Measurements from ENCODE around the gene CCDC30. TPM values are rescaled to one million over a fixed set of nuclear protein-coding genes. Genes with fewer than 3 reads are reported as not detected.

CCDC30 gene
- total RNA-seq, 6 experiments from 2014 or later = 0.18 to 1.2 (median 0.31) TPM

DNA sequence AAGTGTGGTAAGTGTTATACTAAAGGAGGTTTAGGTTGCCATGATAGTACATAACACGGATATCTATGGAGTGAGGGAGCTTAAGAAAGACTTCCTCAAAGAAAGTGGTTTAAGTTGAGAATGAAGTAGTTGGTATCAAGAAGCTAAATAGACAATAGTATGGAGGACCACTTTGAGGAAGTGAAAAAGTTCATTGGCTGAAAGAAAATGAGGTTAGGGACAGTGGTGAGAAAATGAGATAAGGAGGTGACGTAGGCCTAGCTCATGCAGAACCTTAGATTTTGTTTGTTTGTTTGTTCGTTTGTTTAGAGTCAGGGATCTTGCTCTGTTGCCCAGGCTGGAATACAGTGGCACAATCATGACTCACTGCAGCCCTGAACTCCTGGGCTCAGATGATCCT is 122.9 kb downstream of the CCDC30 start:
- H3K4me1 Mint-ChIP-seq (ENCODE audit: low read depth) = no peaks in the 10 kb centered on the region
- peaks cover 11% of the 10 kb centered on the region for H3K36me3 Mint-ChIP-seq (ENCODE audit: low read depth)
- H3K9me3 Mint-ChIP-seq = peaks cover 18% of the 10 kb centered on the region
- no peak overlapping the region for H3K4me3 Mint-ChIP-seq
- no peak for DNase-seq
- H3K27ac Mint-ChIP-seq = no peak overlapping the region
- no peak for TF ChIP-seq CTCF (IDR thresholded peaks at IDR 0.05)
- peaks cover 14% of the 10 kb centered on the region for H3K27me3 Mint-ChIP-seq (ENCODE audit: insufficient read depth)

GRCh38 chr1:42587753-42588152 is 124.7 kb downstream of the CCDC30 start:
- no peak for DNase-seq
- no peak overlapping the region for H3K4me3 Mint-ChIP-seq

GRCh38 chr1:42592811-42593210 is 129.7 kb downstream of the CCDC30 start:
- DNase-seq = no peak
- H3K4me3 Mint-ChIP-seq = no peak overlapping the region
- no peak overlapping the region for H3K27ac Mint-ChIP-seq
- peaks cover 30% of the 10 kb centered on the region for H3K27me3 Mint-ChIP-seq (ENCODE audit: insufficient read depth)
- H3K36me3 Mint-ChIP-seq (ENCODE audit: low read depth) = peaks cover 5% of the 10 kb centered on the region
- peaks cover 10% of the 10 kb centered on the region for H3K9me3 Mint-ChIP-seq
- TF ChIP-seq CTCF (IDR thresholded peaks at IDR 0.05) = no peak
- H3K4me1 Mint-ChIP-seq (ENCODE audit: low read depth) = no peaks in the 10 kb centered on the region

More at GRCh38 chr1:42587753-42588152, 124.7 kb downstream of the CCDC30 start:
- peaks cover 23% of the 10 kb centered on the region for H3K27me3 Mint-ChIP-seq (ENCODE audit: insufficient read depth)
- no peaks in the 10 kb centered on the region for H3K4me1 Mint-ChIP-seq (ENCODE audit: low read depth)
- TF ChIP-seq CTCF (IDR thresholded peaks at IDR 0.05) = no peak
- H3K27ac Mint-ChIP-seq = no peak overlapping the region
- peaks cover 11% of the 10 kb centered on the region for H3K36me3 Mint-ChIP-seq (ENCODE audit: low read depth)
- H3K9me3 Mint-ChIP-seq = peaks cover 18% of the 10 kb centered on the region

DNA sequence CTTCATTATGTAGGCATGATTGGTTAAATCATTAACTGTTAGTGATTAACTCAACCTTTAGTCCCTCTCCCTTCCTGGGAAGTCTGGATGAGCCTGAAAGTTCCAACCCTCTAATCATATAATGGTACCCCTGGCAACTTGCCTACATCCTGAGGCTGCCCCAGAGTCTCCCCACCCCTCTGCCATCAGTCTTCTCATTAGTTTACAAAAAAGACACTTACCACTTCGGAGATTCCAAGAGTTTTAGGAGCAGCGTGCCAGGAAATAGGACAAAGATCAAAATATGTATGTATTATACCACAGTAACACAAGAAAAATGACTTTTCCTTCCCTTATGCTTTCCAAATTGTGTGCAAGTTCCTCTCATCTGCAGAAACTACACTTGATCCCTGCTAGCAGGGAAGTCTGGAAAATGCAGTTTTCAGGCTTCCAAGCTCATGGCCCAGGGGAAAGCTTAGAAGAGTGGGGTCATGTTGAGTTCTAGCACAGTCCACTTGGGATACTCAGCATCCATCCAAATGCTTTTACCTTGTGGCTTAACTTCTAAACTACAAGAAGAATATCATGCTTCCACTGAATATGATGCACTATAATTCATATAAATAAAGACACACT is 130.5 kb downstream of the CCDC30 start:
- DNase-seq = no peak
- no peak overlapping the region for H3K27ac Mint-ChIP-seq
- H3K27me3 Mint-ChIP-seq (ENCODE audit: insufficient read depth) = peaks cover 34% of the 10 kb centered on the region
- no peaks in the 10 kb centered on the region for H3K36me3 Mint-ChIP-seq (ENCODE audit: low read depth)
- H3K4me3 Mint-ChIP-seq = no peak overlapping the region
- no peak for TF ChIP-seq CTCF (IDR thresholded peaks at IDR 0.05)
- no peaks in the 10 kb centered on the region for H3K4me1 Mint-ChIP-seq (ENCODE audit: low read depth)
- H3K9me3 Mint-ChIP-seq = 0 out of 2 replicates have a peak, but pooled peaks cover 2% of the 10 kb centered on the region

DNA sequence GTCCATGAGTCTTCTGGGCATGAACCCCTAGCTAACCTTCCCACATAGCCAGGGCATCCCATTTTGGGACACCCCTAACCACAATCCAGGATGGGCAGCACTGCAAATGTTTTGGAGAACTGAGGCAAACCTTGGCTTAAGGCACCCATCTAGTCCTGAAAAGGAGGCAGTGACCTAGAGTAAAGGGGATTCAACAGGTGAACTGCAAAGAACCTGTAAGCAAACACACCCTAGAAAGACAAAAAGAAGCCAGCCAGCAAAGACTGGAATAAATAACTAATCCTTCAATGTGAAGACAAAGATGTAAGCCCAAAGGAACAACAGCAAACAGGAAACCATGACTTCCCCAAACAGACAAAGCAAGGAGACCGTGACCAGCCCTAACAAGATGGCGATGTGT is 138.4 kb downstream of the CCDC30 start:
- no peaks in the 10 kb centered on the region for H3K4me1 Mint-ChIP-seq (ENCODE audit: low read depth)
- TF ChIP-seq CTCF (IDR thresholded peaks at IDR 0.05) = no peak
- no peaks in the 10 kb centered on the region for H3K36me3 Mint-ChIP-seq (ENCODE audit: low read depth)
- no peaks in the 10 kb centered on the region for H3K9me3 Mint-ChIP-seq
- no peak overlapping the region for H3K4me3 Mint-ChIP-seq
- H3K27me3 Mint-ChIP-seq (ENCODE audit: insufficient read depth) = peaks cover 17% of the 10 kb centered on the region
- DNase-seq = no peak
- no peak overlapping the region for H3K27ac Mint-ChIP-seq

DNA sequence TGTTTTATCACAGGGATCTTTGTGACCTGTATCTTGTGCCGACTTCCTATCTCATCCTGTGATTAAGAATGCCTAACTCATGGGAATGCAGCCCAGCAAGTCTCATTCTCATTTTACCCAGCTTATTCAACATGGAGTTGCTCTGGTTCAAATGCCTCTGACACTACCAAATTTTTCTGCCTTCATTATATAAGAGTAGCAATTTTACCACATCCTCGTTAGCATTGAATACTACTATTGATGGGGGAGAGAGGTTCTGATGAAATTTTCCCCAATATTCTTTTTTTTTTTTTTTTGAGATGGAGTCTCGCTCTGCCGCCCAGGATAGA is 150.7 kb downstream of the CCDC30 start:
- Mint-ChIP-seq H3K4me3 (no peak overlapping the region), H3K27me3 (ENCODE audit: insufficient read depth) (peaks cover 9% of the 10 kb centered on the region), H3K4me1 (ENCODE audit: low read depth) (no peaks in the 10 kb centered on the region), H3K36me3 (ENCODE audit: low read depth) (no peaks in the 10 kb centered on the region), H3K27ac (no peak overlapping the region), H3K9me3 (no peaks in the 10 kb centered on the region)
- TF ChIP-seq CTCF (IDR thresholded peaks at IDR 0.05) = no peak
- no peak for DNase-seq
